Activated naive CD4-positive, alpha-beta T cell treated with anti-CD3 and anti-CD28 coated beads, Interleukin-2, amount 50 U/mL, for 24 hours (primary cell): ENCODE data around the gene PDZRN3.

ENCODE experiments used
- H3K27ac Mint-ChIP-seq: one replicate; pipeline ENCODE4 v1.8.0; 2021; ENCODE audit warnings: mild to moderate bottlenecking, mixed read lengths
- H3K27me3 Mint-ChIP-seq: one replicate; pipeline ENCODE4 v1.8.0; 2021; ENCODE audit warnings: mixed read lengths
- H3K36me3 Mint-ChIP-seq: one replicate; pipeline ENCODE4 v1.8.0; 2021; ENCODE audit warnings: mixed read lengths
- H3K4me1 Mint-ChIP-seq: one replicate; pipeline ENCODE4 v1.8.0; 2021; ENCODE audit warnings: mixed read lengths
- H3K4me3 Mint-ChIP-seq: one replicate; pipeline ENCODE4 v1.8.0; 2021; ENCODE audit warnings: mild to moderate bottlenecking, mixed read lengths
- H3K9me3 Mint-ChIP-seq: one replicate; pipeline ENCODE4 v1.8.0; 2021; ENCODE audit warnings: mixed read lengths

Gene PDZRN3

GRCh38 chr3:73624821-73625665 is at the start of gene PDZRN3:
Gene PDZRN3, minus strand, starts transcription at chr3:73624941.
- Mint-ChIP-seq H3K9me3 (peaks cover 7% of the 10 kb centered on the region), H3K27me3 (peaks cover 9% of the 10 kb centered on the region), H3K36me3 (no peaks in the 10 kb centered on the region), H3K27ac (no peak within 1 kb of the TSS), H3K4me1 (no peaks in the 10 kb centered on the region), H3K4me3 (no peak within 1 kb of the TSS)

- Mint-ChIP-seq H3K4me3 (no peak overlapping the region), H3K36me3 (no peaks in the 10 kb centered on the region), H3K27ac (no peak overlapping the region), H3K9me3 (peaks cover 10% of the 10 kb centered on the region), H3K4me1 (no peaks in the 10 kb centered on the region), H3K27me3 (no peaks in the 10 kb centered on the region)
These were observed 49.5 kb upstream of the PDZRN3 start for GRCh38 chr3:73674280-73674679.

GRCh38 chr3:73669260-73669659 is 44.5 kb upstream of the PDZRN3 start:
- H3K4me3 Mint-ChIP-seq = no peak overlapping the region
- H3K36me3 Mint-ChIP-seq = no peaks in the 10 kb centered on the region
- H3K27me3 Mint-ChIP-seq = no peaks in the 10 kb centered on the region
- no peaks in the 10 kb centered on the region for H3K4me1 Mint-ChIP-seq
- H3K9me3 Mint-ChIP-seq = peaks cover 5% of the 10 kb centered on the region
- H3K27ac Mint-ChIP-seq = no peak overlapping the region

- H3K4me3 Mint-ChIP-seq = no peak overlapping the region
- H3K27ac Mint-ChIP-seq = no peak overlapping the region
- H3K27me3 Mint-ChIP-seq = no peaks in the 10 kb centered on the region
- H3K9me3 Mint-ChIP-seq = peaks cover 5% of the 10 kb centered on the region
- no peaks in the 10 kb centered on the region for H3K36me3 Mint-ChIP-seq
- H3K4me1 Mint-ChIP-seq = no peaks in the 10 kb centered on the region
These were observed 43.6 kb upstream of the PDZRN3 start for GRCh38 chr3:73668391-73668790.

- Mint-ChIP-seq H3K27ac (no peak overlapping the region), H3K4me1 (no peaks in the 10 kb centered on the region), H3K9me3 (peaks cover 5% of the 10 kb centered on the region), H3K4me3 (no peak overlapping the region), H3K36me3 (no peaks in the 10 kb centered on the region), H3K27me3 (no peaks in the 10 kb centered on the region)
These were observed 43.1 kb upstream of the PDZRN3 start for GRCh38 chr3:73667889-73668288.

- no peaks in the 10 kb centered on the region for H3K9me3 Mint-ChIP-seq
- no peaks in the 10 kb centered on the region for H3K27me3 Mint-ChIP-seq
- no peaks in the 10 kb centered on the region for H3K4me1 Mint-ChIP-seq
- no peaks in the 10 kb centered on the region for H3K36me3 Mint-ChIP-seq
- H3K4me3 Mint-ChIP-seq = no peak overlapping the region
- H3K27ac Mint-ChIP-seq = no peak overlapping the region
These were observed 40.5 kb upstream of the PDZRN3 start for GRCh38 chr3:73665286-73665685.

- Mint-ChIP-seq H3K4me1 (no peaks in the 10 kb centered on the region), H3K27me3 (no peaks in the 10 kb centered on the region), H3K27ac (no peak overlapping the region), H3K36me3 (no peaks in the 10 kb centered on the region), H3K9me3 (no peaks in the 10 kb centered on the region), H3K4me3 (no peak overlapping the region)
These were observed 39.6 kb upstream of the PDZRN3 start for GRCh38 chr3:73664389-73664788.

- Mint-ChIP-seq H3K9me3 (no peaks in the 10 kb centered on the region), H3K27ac (no peak overlapping the region), H3K36me3 (no peaks in the 10 kb centered on the region), H3K27me3 (no peaks in the 10 kb centered on the region), H3K4me3 (no peak overlapping the region), H3K4me1 (no peaks in the 10 kb centered on the region)
These were observed 38.8 kb upstream of the PDZRN3 start for GRCh38 chr3:73663495-73663894.

GRCh38 chr3:73661265-73661664 is 36.5 kb upstream of the PDZRN3 start:
- no peak overlapping the region for H3K4me3 Mint-ChIP-seq
- H3K27me3 Mint-ChIP-seq = no peaks in the 10 kb centered on the region
- H3K9me3 Mint-ChIP-seq = no peaks in the 10 kb centered on the region
- no peaks in the 10 kb centered on the region for H3K4me1 Mint-ChIP-seq
- no peak overlapping the region for H3K27ac Mint-ChIP-seq
- H3K36me3 Mint-ChIP-seq = no peaks in the 10 kb centered on the region

- H3K27me3 Mint-ChIP-seq = no peaks in the 10 kb centered on the region
- H3K4me3 Mint-ChIP-seq = no peak overlapping the region
- H3K27ac Mint-ChIP-seq = no peak overlapping the region
- no peaks in the 10 kb centered on the region for H3K9me3 Mint-ChIP-seq
- no peaks in the 10 kb centered on the region for H3K36me3 Mint-ChIP-seq
- H3K4me1 Mint-ChIP-seq = no peaks in the 10 kb centered on the region
These were observed 33.5 kb upstream of the PDZRN3 start for GRCh38 chr3:73658227-73658626.

GRCh38 chr3:73657186-73657585 is 32.4 kb upstream of the PDZRN3 start:
- no peak overlapping the region for H3K4me3 Mint-ChIP-seq

GRCh38 chr3:73656241-73656890 is 31.6 kb upstream of the PDZRN3 start:
- Mint-ChIP-seq H3K4me3 (no peak overlapping the region), H3K27ac (no peak overlapping the region), H3K9me3 (peaks cover 6% of the 10 kb centered on the region), H3K36me3 (no peaks in the 10 kb centered on the region), H3K27me3 (no peaks in the 10 kb centered on the region), H3K4me1 (no peaks in the 10 kb centered on the region)

More at GRCh38 chr3:73657186-73657585, 32.4 kb upstream of the PDZRN3 start:
- no peaks in the 10 kb centered on the region for H3K27me3 Mint-ChIP-seq
- no peak overlapping the region for H3K27ac Mint-ChIP-seq
- H3K9me3 Mint-ChIP-seq = peaks cover 5% of the 10 kb centered on the region
- no peaks in the 10 kb centered on the region for H3K4me1 Mint-ChIP-seq
- no peaks in the 10 kb centered on the region for H3K36me3 Mint-ChIP-seq

GRCh38 chr3:73655197-73655596 is 30.5 kb upstream of the PDZRN3 start:
- no peak overlapping the region for H3K27ac Mint-ChIP-seq
- no peak overlapping the region for H3K4me3 Mint-ChIP-seq

GRCh38 chr3:73653877-73654276 is 29.1 kb upstream of the PDZRN3 start:
- no peaks in the 10 kb centered on the region for H3K4me1 Mint-ChIP-seq
- H3K27ac Mint-ChIP-seq = no peak overlapping the region
- H3K36me3 Mint-ChIP-seq = no peaks in the 10 kb centered on the region
- H3K4me3 Mint-ChIP-seq = no peak overlapping the region
- peaks cover 6% of the 10 kb centered on the region for H3K9me3 Mint-ChIP-seq
- H3K27me3 Mint-ChIP-seq = no peaks in the 10 kb centered on the region

More at GRCh38 chr3:73655197-73655596, 30.5 kb upstream of the PDZRN3 start:
- Mint-ChIP-seq H3K4me1 (no peaks in the 10 kb centered on the region), H3K27me3 (no peaks in the 10 kb centered on the region), H3K9me3 (peaks cover 6% of the 10 kb centered on the region), H3K36me3 (no peaks in the 10 kb centered on the region)

- Mint-ChIP-seq H3K9me3 (peaks cover 6% of the 10 kb centered on the region), H3K4me3 (no peak overlapping the region), H3K4me1 (no peaks in the 10 kb centered on the region), H3K27ac (no peak overlapping the region), H3K36me3 (no peaks in the 10 kb centered on the region), H3K27me3 (no peaks in the 10 kb centered on the region)
These were observed 28.6 kb upstream of the PDZRN3 start for GRCh38 chr3:73653351-73653750.

- Mint-ChIP-seq H3K27ac (no peak overlapping the region), H3K27me3 (no peaks in the 10 kb centered on the region), H3K4me1 (no peaks in the 10 kb centered on the region), H3K4me3 (no peak overlapping the region), H3K36me3 (no peaks in the 10 kb centered on the region), H3K9me3 (peaks cover 6% of the 10 kb centered on the region)
These were observed 28.2 kb upstream of the PDZRN3 start for GRCh38 chr3:73652896-73653295.
